Lung (tissue), 12 donors: ENCODE results near the gene RNASE12. TPM values are rescaled to one million over a fixed set of nuclear protein-coding genes. Genes with fewer than 3 reads are reported as not detected.

Experiments
- ATAC-seq: fragments of 200-7000 bp; cut with Tn5 transposase; one replicate; pipeline ENCODE4 v1.9.1; 2020; ENCODE audit warnings: moderate number of reproducible peaks; ENCODE audit not compliant: insufficient read depth, low FRiP score
- DNase-seq, 3 donors: peaks; one replicate each; pipeline ENCODE4 v3.0.0-alpha.2; 2013 to 2017
- H3K27ac ChIP-seq, 2 donors: one replicate each; pipeline ENCODE4 v1.5.1; 2013; ENCODE audit warnings: mild to moderate bottlenecking in 2 of 2, moderate library complexity in 2 of 2, control low read depth in 1 of 2, inconsistent platforms in 1 of 2, low read depth in 1 of 2, low read length in 1 of 2
- H3K27me3 ChIP-seq, 3 donors: one replicate each; pipeline ENCODE4 v1.5.1; 2013; ENCODE audit warnings: low read length in 2 of 3; ENCODE audit not compliant: control insufficient read depth in 3 of 3, insufficient read depth in 3 of 3
- H3K36me3 ChIP-seq, 4 donors: one replicate each; pipeline ENCODE4 v1.5.1; 2013; ENCODE audit warnings: low read length in 4 of 4, mild to moderate bottlenecking in 1 of 4, moderate library complexity in 1 of 4; ENCODE audit not compliant: control insufficient read depth in 4 of 4, insufficient read depth in 4 of 4
- H3K4me1 ChIP-seq, 5 donors: one replicate each; pipeline ENCODE4 v1.5.1; 2013; ENCODE audit warnings: low read length in 5 of 5, mild to moderate bottlenecking in 2 of 5, moderate library complexity in 1 of 5; ENCODE audit not compliant: control insufficient read depth in 5 of 5, insufficient read depth in 5 of 5
- H3K4me3 ChIP-seq: one replicate; pipeline ENCODE4 v1.5.1; 2013; ENCODE audit warnings: mild to moderate bottlenecking, control low read depth, moderate library complexity
- H3K9ac ChIP-seq, 2 donors: one replicate each; pipeline ENCODE4 v1.5.1; 2013; ENCODE audit warnings: low read length in 2 of 2, control low read depth in 1 of 2; ENCODE audit not compliant: insufficient read depth in 1 of 2
- H3K9me3 ChIP-seq, 4 donors: one replicate each; pipeline ENCODE4 v1.5.1; 2013; ENCODE audit warnings: low read length in 3 of 4, mild to moderate bottlenecking in 1 of 4, moderate library complexity in 1 of 4; ENCODE audit not compliant: control insufficient read depth in 4 of 4, insufficient read depth in 3 of 4
- CTCF ChIP-seq: IDR thresholded peaks from 2 replicates; pipeline ENCODE4 v1.5.1; 2012; ENCODE audit warnings: mild to moderate bottlenecking; ENCODE audit errors: control extremely low read depth, extremely low read depth
- WGBS, 2 donors: extraction: QIAGEN DNeasy Blood & Tissue Kit; methylation state at CpG; one replicate each; pipeline ENCODE4 v1.1.7; 2013; 5-methylcytosine and 5-hydroxymethylcytosine counted together
- polyA plus RNA-seq, 2 donors: library from polyadenylated mRNA; stranded (reverse); fragments of 200-250 nt; gene quantifications; one replicate each; pipeline ENCODE4 v1.2.1, GENCODE V29; 2013
- total RNA-seq, 2 donors: library from RNA; depleted of rRNA in 1 of 2; stranded (reverse); fragments of >200 nt in 1 of 2; gene quantifications; one replicate each; pipeline ENCODE4 v1.2.1, GENCODE V29; 2014 to 2021
- donor health status: control.
- donor health status: control.
- donor health status: Bipolar disorder and iron deficiency.
- donor health status: healthy.
- donor health status: DM: yes; HTN: yes; CAD: no.

The RNASE12 gene
- total and polyA plus RNA-seq, 4 donors: not detected

- peaks cover 0 to 26% (median 7%) of the 10 kb centered on the region in 5 donors for H3K4me1 ChIP-seq
- H3K27ac ChIP-seq: no peak overlapping the region
- no peaks in the 10 kb centered on the region for H3K36me3 ChIP-seq
- DNase-seq (peak; percentile 52 to 65 (median 52)), ATAC-seq (peak; percentile 49)
- H3K4me3 ChIP-seq: no peak overlapping the region
- peaks cover 0 to 80% (median 72%) of the 10 kb centered on the region in 3 donors for H3K27me3 ChIP-seq
- no peaks in the 10 kb centered on the region for H3K9me3 ChIP-seq
- no peak overlapping the region for H3K9ac ChIP-seq
- 0 to 3% methylated on average over 18 of the region's 18 CpGs for WGBS, 2 donors
- no peak for TF ChIP-seq CTCF
These were observed 40.8 kb upstream of the RNASE12 start for GRCh38 chr14:20631880-20632389.

- no peak for TF ChIP-seq CTCF
- H3K36me3 ChIP-seq: no peaks in the 10 kb centered on the region
- DNase-seq (peak; percentile 57 to 72 (median 57)), ATAC-seq (no peak)
- H3K27me3 ChIP-seq: peaks cover 0 to 87% (median 77%) of the 10 kb centered on the region in 3 donors
- 1 to 2% methylated on average over 19 of the region's 19 CpGs for WGBS, 2 donors
- H3K9ac ChIP-seq: peak overlapping the region in 1 of 2 donors; percentile 24
- no peaks in the 10 kb centered on the region for H3K9me3 ChIP-seq
- H3K27ac ChIP-seq: no peak overlapping the region
- no peak overlapping the region for H3K4me3 ChIP-seq
- H3K4me1 ChIP-seq: peaks cover 0 to 26% (median 7%) of the 10 kb centered on the region in 5 donors
These were observed 40.1 kb upstream of the RNASE12 start for GRCh38 chr14:20631023-20631879.

- peaks cover 0 to 94% (median 81%) of the 10 kb centered on the region in 3 donors for H3K27me3 ChIP-seq
- H3K9ac ChIP-seq: peak overlapping the region in 1 of 2 donors; percentile 24
- no peak for TF ChIP-seq CTCF
- ATAC-seq: no peak
- 3% methylated on average over 23 of the region's 23 CpGs for WGBS, 2 donors
- H3K36me3 ChIP-seq: no peaks in the 10 kb centered on the region
- H3K27ac ChIP-seq: peak overlapping the region in 1 of 2 donors; percentile 29
- H3K4me3 ChIP-seq: no peak overlapping the region
- H3K9me3 ChIP-seq: no peaks in the 10 kb centered on the region
- peak in 2 of 3 donors; percentile 39 to 52 for DNase-seq
- H3K4me1 ChIP-seq: peaks cover 0 to 31% (median 7%) of the 10 kb centered on the region in 5 donors
These were observed 39.3 kb upstream of the RNASE12 start for GRCh38 chr14:20630340-20631022.
